Renal pelvis (tissue), 4 donors: ENCODE results near the gene CTXN3. TPM values are rescaled to one million over a fixed set of nuclear protein-coding genes. Genes with fewer than 3 reads are reported as not detected.

Experiments
- DNase-seq: peaks from one replicate; pipeline ENCODE4 v3.0.0-alpha.2; 2013
- polyA plus RNA-seq, 3 donors: library from polyadenylated mRNA; unstranded; fragments of 120-200 nt; gene quantifications; one replicate each; pipeline ENCODE4 v1.2.1, GENCODE V29; 2013; ENCODE audit not compliant: insufficient read length in 3 of 3

The CTXN3 gene
- polyA plus RNA-seq, 3 donors: 0.09 TPM; not detected in 2

DNA sequence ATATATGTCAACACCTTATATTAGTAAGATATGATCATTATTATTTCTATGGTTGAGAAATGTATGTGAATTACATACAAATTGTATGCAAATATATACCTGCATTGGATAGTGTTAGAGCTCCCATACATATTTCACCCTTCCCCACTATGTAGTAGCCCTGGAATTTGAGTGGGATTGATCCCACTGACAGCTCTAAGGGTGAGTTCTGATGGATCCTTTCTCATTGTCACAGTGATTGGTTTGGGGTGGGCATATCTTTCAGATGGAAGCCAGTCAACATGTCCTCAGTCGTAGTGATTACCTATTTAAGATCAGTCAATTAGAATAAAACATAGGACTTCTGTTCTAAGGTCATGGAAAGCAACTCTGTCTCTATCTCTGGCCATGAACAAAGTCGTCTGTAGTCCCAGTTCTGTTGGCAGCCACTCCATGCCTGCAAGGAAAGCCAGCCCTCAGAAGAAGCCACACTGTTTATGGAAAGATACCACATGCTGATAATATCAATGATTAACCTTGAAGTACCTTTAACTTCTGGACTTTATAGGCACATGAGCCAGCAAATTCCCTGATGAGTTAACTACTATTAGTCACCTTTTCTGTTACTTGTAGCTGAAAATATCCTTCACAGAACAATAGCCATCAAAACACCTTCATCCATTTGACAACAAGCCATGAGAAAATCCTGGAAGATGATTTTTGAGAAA is 49.2 kb downstream of the CTXN3 start:
- DNase-seq: no peak

DNA sequence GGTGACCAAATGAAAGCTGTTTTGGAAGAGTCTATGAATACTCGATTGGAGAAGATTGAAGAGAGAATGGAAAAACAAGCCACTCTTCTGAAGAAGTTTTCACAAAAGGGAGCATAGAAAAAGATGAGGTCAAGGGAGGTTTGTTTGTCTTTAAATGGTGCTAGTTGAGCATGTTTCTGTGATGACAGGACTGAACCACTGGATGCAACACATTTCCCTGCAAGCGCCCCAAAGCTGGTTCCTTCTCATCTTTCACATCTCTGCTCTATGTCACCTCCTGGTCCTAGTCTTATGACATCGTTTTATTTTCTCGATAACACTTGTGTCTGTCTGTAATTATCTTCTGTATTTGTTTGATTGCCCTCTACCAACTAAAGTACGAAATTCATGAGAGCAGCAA is 50.5 kb downstream of the CTXN3 start:
- DNase-seq: no peak

DNA sequence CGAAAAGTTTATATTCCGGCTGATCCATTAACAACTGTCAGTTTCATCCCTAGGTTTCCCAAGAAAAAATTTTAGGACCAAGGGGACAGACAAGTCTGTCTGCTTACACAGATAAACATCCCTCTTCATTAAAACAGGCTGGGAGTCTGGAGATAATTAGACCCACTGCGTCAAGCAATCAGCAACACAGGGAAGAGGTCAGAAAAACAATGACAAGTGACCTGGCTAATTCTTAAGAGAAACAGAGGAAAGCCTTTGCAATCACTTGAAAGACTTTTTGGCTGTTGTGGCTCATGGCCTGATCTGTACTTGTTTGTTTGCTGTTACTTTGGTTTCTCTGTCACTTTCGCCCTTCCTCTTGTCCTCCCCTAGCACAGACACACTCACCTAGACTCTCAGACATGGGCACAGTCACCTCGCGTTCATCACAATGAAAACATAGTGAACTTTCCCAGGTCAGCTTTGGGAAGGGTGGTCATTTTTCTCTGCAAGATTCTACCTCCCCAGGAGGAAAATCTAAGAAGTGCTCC is 51.4 kb downstream of the CTXN3 start:
- DNase-seq: no peak

DNA sequence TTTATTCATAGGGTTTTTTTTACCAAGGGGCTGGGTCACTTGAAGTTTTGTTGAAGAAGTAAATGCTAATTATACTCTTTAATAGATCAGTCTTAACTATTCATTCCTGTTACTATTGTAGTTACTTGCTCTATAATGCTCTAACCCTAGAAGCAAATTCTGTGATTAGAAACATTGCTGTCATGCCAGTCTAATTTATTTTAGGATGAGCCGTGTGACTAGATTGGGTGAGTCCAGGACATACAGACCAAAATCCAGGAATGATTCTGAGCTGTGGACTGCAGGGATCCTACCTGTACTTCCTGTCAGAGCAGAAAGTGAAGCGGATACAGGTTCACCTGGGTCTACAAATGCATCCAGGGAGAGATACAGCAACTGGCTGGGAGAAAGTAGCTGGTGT is 53.6 kb downstream of the CTXN3 start:
- no peak for DNase-seq

DNA sequence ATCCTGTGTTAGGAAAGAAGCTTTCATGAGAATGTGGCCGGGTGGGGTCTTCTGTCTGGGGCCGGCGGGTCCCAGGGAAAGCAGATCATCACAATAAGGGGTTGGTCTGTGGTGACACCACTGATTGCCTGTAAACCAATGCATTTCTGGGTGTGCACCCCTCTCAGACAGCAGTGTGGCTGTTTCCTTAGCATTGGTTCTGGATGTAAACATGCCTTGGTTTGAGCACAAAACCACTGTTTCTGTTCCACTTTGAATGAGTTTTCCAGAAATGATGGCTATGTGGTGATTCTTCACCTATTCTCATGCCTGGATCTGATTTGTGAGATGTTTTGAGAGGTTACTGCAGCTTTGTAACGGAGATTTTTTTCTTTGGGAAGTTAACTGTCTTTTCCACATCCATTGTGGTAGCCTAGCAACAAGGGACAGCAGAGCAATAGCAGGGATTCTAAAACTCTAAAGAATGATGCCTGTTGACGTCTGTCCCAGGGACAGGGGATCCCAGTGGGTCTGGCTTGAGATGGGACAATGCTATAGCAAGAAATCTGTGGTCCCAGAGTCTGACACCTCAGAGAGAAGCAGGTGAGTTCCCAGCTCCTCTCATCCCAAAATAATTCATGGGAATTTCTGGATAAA is 54.2 kb downstream of the CTXN3 start, which contains the start of gene CCDC192:
TSS of gene CCDC192 (plus strand) at position 466 of the 636 bp plus-strand sequence. CDS start at position 521, 55 bp downstream.
- no peak for DNase-seq

DNA sequence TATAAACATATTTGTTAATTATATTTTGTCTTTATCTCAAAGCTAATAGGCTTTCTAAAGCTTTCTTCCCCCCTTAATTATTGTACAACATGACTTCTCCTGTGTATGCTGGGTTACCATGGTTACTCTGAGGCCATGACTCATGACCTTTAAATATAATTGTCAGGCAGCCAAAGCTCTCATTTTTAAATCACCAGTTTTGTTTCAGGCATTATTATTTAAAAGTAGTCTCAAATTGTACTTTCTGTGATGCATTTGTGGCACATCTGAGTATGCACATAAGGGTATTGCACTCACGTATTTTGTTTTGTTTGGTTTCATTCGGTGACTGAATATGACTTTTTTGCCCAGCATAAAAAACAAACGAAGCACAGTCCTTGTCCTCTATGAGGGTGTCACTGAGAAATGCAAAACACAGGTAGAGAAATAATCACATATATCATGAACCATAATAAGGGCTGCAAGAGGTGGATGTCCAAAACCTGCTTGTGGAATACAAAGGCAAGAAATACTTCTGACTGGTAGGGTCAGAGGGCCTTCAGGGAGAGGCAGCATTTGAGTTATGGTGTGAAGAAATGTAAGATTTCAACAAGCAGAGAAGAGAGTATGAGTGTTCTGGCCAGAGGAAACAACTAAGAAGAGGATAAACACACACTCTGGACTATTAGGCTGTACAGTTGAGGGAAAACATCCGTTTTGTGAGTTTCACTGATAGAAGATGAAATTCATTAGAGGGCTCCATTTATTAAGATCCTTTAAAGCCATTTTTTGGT is 56.4 kb downstream of the CTXN3 start:
- DNase-seq: no peak

DNA sequence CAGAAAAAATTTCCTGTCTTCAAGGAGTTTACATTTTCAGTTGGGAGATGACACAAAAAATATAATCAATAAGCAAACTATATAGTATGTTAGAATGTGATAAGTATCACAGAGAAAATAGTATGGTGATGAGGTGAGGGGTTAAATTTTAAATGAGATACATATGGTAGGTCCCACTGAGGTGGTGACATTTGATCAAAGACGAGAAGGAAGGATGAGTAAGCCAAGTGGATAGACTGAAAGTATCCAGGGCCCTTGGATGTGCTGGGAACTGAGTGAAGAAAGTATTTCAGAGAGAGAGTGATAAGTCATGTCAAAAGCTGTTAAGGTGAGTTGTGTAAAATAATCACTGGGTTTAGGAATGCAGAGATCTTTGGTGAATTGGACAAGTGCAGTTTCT is 57.8 kb downstream of the CTXN3 start:
- no peak for DNase-seq

DNA sequence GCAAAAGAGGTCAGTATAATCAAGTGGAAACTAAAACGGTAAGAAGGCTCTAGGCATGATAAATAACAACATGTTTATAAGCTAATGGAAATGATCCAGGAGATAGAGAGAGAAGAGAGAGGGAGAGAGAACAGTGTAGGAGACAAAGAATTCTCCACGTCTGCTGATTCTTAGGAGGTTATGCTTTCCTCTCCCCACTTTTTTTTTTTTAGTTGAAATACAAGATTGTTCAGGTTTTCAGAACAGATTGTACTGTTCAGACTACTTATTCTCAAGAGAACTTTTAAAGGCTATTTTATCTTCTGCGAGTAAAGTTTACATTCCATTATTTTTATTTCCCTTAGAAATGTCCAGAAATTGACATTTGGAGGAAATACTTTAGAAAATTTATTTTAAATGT is 58.3 kb downstream of the CTXN3 start:
- DNase-seq: no peak

Other genes with a start within 250 kb of the CTXN3 start
- gene PRRC1, start 131.4 kb upstream of the CTXN3 start, polyA plus RNA-seq: 10 to 100 TPM; 79.5 to 86.6 (median 83.9) TPM
- gene CCDC192, start 54.3 kb downstream of the CTXN3 start, polyA plus RNA-seq: 1 to 10 TPM; 1.1 to 1.2 (median 1.1) TPM